GM12878 (cell line): ENCODE data around the gene MCRIP2. TPM values are rescaled to one million over a fixed set of nuclear protein-coding genes. Genes with fewer than 3 reads are reported as not detected.

Source experiments
- ATAC-seq: fragments of 200-7000 bp; cut with Tn5 transposase; 3 replicates; pipeline ENCODE4 v1.9.1; 2020; ENCODE audit warnings: mild to moderate bottlenecking, moderate library complexity
- BruUV-seq: library from RNA; stranded (reverse); fragments of 400-500 nt; replicated peaks from 2 replicates; lab custom pipeline; 2021; lab: Mats Ljungman, UMichigan
- CTCF ChIA-PET: fragments of 300-600 bp; sonication (Branson Sonifier 250); formaldehyde crosslinking; extraction: SDS; loops from one replicate; lab custom pipeline; 2021; ENCODE audit warnings: inconsistent platforms; lab: Yijun Ruan, JAX
- POLR2A ChIA-PET: fragments of 350-600 bp; formaldehyde crosslinking; extraction: SDS; loops from one replicate; lab custom pipeline; 2021; ENCODE audit warnings: inconsistent platforms; lab: Charles Lee
- RAD21 ChIA-PET: fragments of 300-600 bp; sonication (Branson Sonifier 250); formaldehyde crosslinking; loops from one replicate; lab custom pipeline; 2023; ENCODE audit warnings: antibody characterized with exemption; ENCODE audit not compliant: unreplicated experiment; lab: Charles Lee
- SMC1A ChIA-PET: fragments of 300-600 bp; sonication (Branson Sonifier 250); formaldehyde crosslinking; loops from one replicate; lab custom pipeline; 2023; ENCODE audit not compliant: unreplicated experiment, uncharacterized antibody; lab: Charles Lee
- DNase-seq: peaks from one replicate; pipeline ENCODE4 v3.0.0-alpha.2; 2011; ENCODE audit warnings: low read depth, low spot score
- FAIRE-seq: peaks from 3 replicates; lab custom pipeline; 2011; peaks lifted over from hg19 to GRCh38; lab: Jason Lieb, UNC
- H2AFZ ChIP-seq: 2 replicates; pipeline ENCODE4 v1.6.0; 2011; ENCODE audit warnings: low read depth, low read length, control low read depth; ENCODE audit not compliant: control insufficient read depth
- H3K27ac ChIP-seq: 2 replicates; pipeline ENCODE4 v1.5.1; 2011; ENCODE audit warnings: control low read depth; ENCODE audit not compliant: control insufficient read depth, insufficient read depth
- H3K27me3 ChIP-seq, 2 experiments: replicated peaks in 1 of 2; 2 replicates each; pipeline versions ENCODE4 v1.6.0 to v1.6.1; 2011; ENCODE audit warnings: low read length in 1 of 2; ENCODE audit not compliant: control insufficient read depth in 2 of 2, insufficient read depth in 2 of 2
- H3K36me3 ChIP-seq, 2 experiments: 2 replicates each; pipeline ENCODE4 v1.5.1; 2011; ENCODE audit warnings: low read length in 1 of 2; ENCODE audit not compliant: control insufficient read depth in 2 of 2, insufficient read depth in 2 of 2
- H3K4me1 ChIP-seq: 2 replicates; pipeline ENCODE4 v1.6.1; 2011; ENCODE audit warnings: mild to moderate bottlenecking, low read length, moderate library complexity, mixed read lengths; ENCODE audit not compliant: control insufficient read depth, insufficient read depth
- H3K4me2 ChIP-seq: 2 replicates; pipeline ENCODE4 v1.6.0; 2011; ENCODE audit warnings: control low read depth; ENCODE audit not compliant: control insufficient read depth, insufficient read depth
- H3K4me3 ChIP-seq: fragments of 200-600 bp; sonication (generic); 2 replicates; pipeline ENCODE4 v1.5.1; 2016
- H3K79me2 ChIP-seq: 2 replicates; pipeline ENCODE4 v1.6.0; 2011; ENCODE audit warnings: low read length; ENCODE audit not compliant: control insufficient read depth, insufficient read depth
- H3K9ac ChIP-seq: 2 replicates; pipeline ENCODE4 v1.8.0; 2011; ENCODE audit warnings: low read length, control low read depth, mixed read lengths; ENCODE audit not compliant: control insufficient read depth, insufficient read depth
- H3K9me3 ChIP-seq: replicated peaks from 3 replicates; pipeline ENCODE4 v1.5.1; 2011; ENCODE audit warnings: mild to moderate bottlenecking, low read length; ENCODE audit not compliant: control insufficient read depth, insufficient read depth
- H4K20me1 ChIP-seq: 2 replicates; pipeline ENCODE4 v1.6.0; 2011; ENCODE audit not compliant: control insufficient read depth, insufficient read depth
- ASH2L ChIP-seq: fragments of 300-600, 200-600 bp; sonication (generic); IDR thresholded peaks from 2 replicates; pipeline ENCODE4 v1.6.1; 2017; ENCODE audit warnings: low read depth, mild to moderate bottlenecking, borderline replicate concordance
- ATF2 ChIP-seq: IDR thresholded peaks from 2 replicates; pipeline ENCODE4 v1.6.1; 2012; ENCODE audit warnings: low read length, inconsistent platforms
- E2F4 ChIP-seq: IDR thresholded peaks from 2 replicates; pipeline ENCODE4 v1.6.1; 2012; ENCODE audit warnings: low read depth, low read length, improper control_type of control experiment
- EGR1 ChIP-seq, 2 experiments: IDR thresholded peaks; 1 replicate in 1 of 2; 2 replicates in 1 of 2; pipeline ENCODE4 v1.6.1; 2011 to 2012; ENCODE audit warnings: low read depth in 2 of 2, low read length in 2 of 2, borderline replicate concordance in 1 of 2, mild to moderate bottlenecking in 1 of 2, moderate library complexity in 1 of 2
- ELK1 ChIP-seq: IDR thresholded peaks from 2 replicates; pipeline ENCODE4 v1.6.1; 2012; ENCODE audit warnings: low read depth, low read length, improper control_type of control experiment
- ESRRA ChIP-seq: IDR thresholded peaks from 2 replicates; pipeline ENCODE4 v1.6.1; 2012; ENCODE audit warnings: mild to moderate bottlenecking, low read length, improper control_type of control experiment
- FOXK2 ChIP-seq: fragments of 450-650 bp; IDR thresholded peaks from 2 replicates; pipeline ENCODE4 v1.6.1; 2017; ENCODE audit warnings: mild to moderate bottlenecking, moderate library complexity
- HDAC2 ChIP-seq: fragments of 200-600 bp; sonication (generic); IDR thresholded peaks from 2 replicates; pipeline ENCODE4 v1.6.1; 2017
- IKZF2 ChIP-seq, 2 experiments: fragments of 450-650 bp; IDR thresholded peaks; 2 replicates each; pipeline ENCODE4 v1.6.1; 2017; ENCODE audit warnings: mild to moderate bottlenecking in 2 of 2, moderate library complexity in 2 of 2
- KDM1A ChIP-seq: fragments of 200-600 bp; sonication (generic); IDR thresholded peaks from 2 replicates; pipeline ENCODE4 v1.6.1; 2016; ENCODE audit warnings: borderline replicate concordance
- MTA2 ChIP-seq: fragments of 450-650 bp; IDR thresholded peaks from 2 replicates; pipeline ENCODE4 v1.6.1; 2016; ENCODE audit warnings: low read depth, mild to moderate bottlenecking, moderate library complexity
- NFIC ChIP-seq: IDR thresholded peaks from 2 replicates; pipeline ENCODE4 v1.6.1; 2012; ENCODE audit warnings: low read depth, mild to moderate bottlenecking, inconsistent platforms, low read length, moderate library complexity
- PAX8 ChIP-seq: fragments of 450-650 bp; IDR thresholded peaks from 2 replicates; pipeline ENCODE4 v1.6.1; 2017; ENCODE audit warnings: mild to moderate bottlenecking, moderate library complexity
- SREBF2 ChIP-seq: IDR thresholded peaks from 2 replicates; pipeline ENCODE4 v1.6.1; 2012; ENCODE audit warnings: mild to moderate bottlenecking, low read length
- WGBS: methylation state at CpG from one replicate; pipeline ENCODE4 v1.1.6; 2016; ENCODE audit warnings: low lambda C conversion rate; ENCODE audit not compliant: insufficient replicate concordance, insufficient coverage; ENCODE audit errors: missing lambda C conversion rate; 5-methylcytosine and 5-hydroxymethylcytosine counted together
- in situ Hi-C: fragments of 300-500 bp; cut with MboI; formaldehyde crosslinking; loops from 9 replicates; pipeline ENCODE4 v1.14.3; 2018; ENCODE audit warnings: mixed read lengths
- intact Hi-C: fragments of 100-400 bp; cut with micrococcal nuclease; formaldehyde crosslinking; loops from one replicate; pipeline ENCODE4 v1.14.2; 2022; ENCODE audit not compliant: unreplicated experiment
- polyA plus RNA-seq, 11 experiments: library from polyadenylated mRNA; depleted of rRNA in 4 of 11; unstranded in 6 of 11; stranded (reverse) in 5 of 11; fragments of >200 nt; fragmentation: Nextera tagmentation in 4 of 11; fragmentation: Illumina TruSeq in 1 of 11; extraction: Ambion mirVana in 4 of 11; extraction: Trizol in 1 of 11; gene quantifications; 1 replicate in 1 of 11; 2 replicates in 10 of 11; pipeline versions ENCODE4 v1.2.1 to v1.2.3, GENCODE V29; 2011 to 2016; ENCODE audit warnings: inconsistent platforms in 2 of 11, missing spikeins in 2 of 11, low read depth in 1 of 11
- total RNA-seq, 4 experiments: library from RNA; depleted of rRNA in 3 of 4; stranded (reverse); fragments of >200 nt in 3 of 4; fragmentation: Illumina TruSeq in 1 of 4; extraction: Trizol in 1 of 4; gene quantifications; 2 replicates each; pipeline versions ENCODE4 v1.2.1 to v1.2.3, GENCODE V29; 2013 to 2021
- TF ChIP-seq, protein P1 (sequence below): fragments of 450-650 bp; IDR thresholded peaks from 2 replicates; pipeline ENCODE4 v1.6.1; 2018; ENCODE audit warnings: mild to moderate bottlenecking, low read depth, moderate library complexity; ENCODE audit not compliant: partially characterized antibody
- TF ChIP-seq, protein P2 (sequence below): IDR thresholded peaks from 2 replicates; pipeline ENCODE4 v1.6.1; 2012; ENCODE audit warnings: low read depth, low read length, improper control_type of control experiment

Gene MCRIP2
- total and polyA plus RNA-seq, 10 of the 15 experiments (the other 5 are each of a cell fraction or from before 2014, with no cell fraction given): 0.19 to 93.1 (median 57.9) TPM

DNA sequence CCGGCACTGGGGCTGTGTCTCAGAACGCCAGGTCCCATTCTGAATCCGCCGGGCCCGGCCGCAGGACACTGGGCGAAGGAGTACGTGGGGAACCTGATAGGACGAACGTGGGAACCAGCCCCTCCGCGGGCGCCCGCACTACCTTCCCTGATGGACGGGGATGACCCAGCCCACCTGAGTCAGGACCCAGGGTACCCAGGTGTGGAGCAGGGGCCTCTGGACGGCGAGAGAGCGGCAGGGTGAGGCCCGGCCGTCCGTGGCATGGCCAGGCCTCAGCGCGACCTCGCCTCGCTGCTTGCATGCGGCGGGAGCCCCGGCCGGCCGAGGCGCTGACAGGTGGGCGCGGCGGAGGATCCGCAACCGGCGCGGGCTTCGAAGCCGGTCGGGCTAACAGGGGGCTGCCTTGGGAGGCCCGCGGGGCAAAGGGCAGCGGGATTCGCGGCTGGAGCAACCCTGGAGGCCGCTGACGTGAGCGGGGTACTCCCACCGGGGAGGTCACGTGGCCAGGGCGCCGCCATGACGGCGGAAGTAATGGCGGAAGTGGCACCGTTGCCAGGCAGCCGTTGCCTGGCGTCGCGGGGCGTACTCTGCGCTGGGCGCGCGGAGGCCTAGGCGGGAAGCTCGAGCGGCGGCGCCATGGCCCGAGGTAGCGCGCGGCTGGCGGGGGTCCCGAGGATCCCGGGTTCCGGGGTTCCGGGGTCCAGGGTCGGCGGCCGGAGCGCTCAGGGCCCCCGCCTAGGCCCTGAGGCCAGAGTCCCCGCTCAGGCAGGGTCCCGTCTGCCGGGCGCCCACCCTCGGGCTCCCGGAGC lies 7.4 kb downstream of the MCRIP2 start, which contains the start of gene WDR90 (continued):
- TF ChIP-seq, protein P1, sequence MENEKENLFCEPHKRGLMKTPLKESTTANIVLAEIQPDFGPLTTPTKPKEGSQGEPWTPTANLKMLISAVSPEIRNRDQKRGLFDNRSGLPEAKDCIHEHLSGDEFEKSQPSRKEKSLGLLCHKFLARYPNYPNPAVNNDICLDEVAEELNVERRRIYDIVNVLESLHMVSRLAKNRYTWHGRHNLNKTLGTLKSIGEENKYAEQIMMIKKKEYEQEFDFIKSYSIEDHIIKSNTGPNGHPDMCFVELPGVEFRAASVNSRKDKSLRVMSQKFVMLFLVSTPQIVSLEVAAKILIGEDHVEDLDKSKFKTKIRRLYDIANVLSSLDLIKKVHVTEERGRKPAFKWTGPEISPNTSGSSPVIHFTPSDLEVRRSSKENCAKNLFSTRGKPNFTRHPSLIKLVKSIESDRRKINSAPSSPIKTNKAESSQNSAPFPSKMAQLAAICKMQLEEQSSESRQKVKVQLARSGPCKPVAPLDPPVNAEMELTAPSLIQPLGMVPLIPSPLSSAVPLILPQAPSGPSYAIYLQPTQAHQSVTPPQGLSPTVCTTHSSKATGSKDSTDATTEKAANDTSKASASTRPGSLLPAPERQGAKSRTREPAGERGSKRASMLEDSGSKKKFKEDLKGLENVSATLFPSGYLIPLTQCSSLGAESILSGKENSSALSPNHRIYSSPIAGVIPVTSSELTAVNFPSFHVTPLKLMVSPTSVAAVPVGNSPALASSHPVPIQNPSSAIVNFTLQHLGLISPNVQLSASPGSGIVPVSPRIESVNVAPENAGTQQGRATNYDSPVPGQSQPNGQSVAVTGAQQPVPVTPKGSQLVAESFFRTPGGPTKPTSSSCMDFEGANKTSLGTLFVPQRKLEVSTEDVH: no peak
- TF ChIP-seq ASH2L: no peak
- no peak for TF ChIP-seq KDM1A
- TF ChIP-seq EGR1 (IDR thresholded peaks at IDR 0.05; ENCODE audit: borderline replicate concordance in 1 of 2, low read depth in 2 of 2, low read length in 2 of 2): no peak

DNA sequence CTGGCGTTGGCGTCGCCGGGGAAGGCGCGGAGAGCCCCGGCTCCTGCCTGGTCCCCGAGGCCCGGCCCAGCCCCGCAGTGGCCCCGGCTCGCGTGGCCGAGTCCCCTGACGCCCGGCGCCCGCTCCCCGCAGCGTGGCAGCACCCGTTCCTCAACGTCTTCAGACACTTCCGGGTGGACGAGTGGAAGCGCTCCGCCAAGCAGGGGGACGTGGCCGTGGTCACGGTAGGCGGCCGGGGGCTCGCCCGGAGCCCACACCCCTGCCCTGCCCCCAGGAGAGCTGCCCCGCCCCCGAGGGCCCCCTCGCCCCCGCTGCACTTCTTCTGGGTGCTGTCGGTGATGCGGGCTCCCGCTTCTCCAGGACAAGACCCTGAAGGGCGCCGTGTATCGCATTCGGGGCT lies 8.0 kb downstream of the MCRIP2 start:
- peak overlapping the region; percentile 92 for H3K4me2 ChIP-seq
- DNase-seq (no peak), ATAC-seq (peak; percentile 22), FAIRE-seq (no peak)
- H3K4me3 ChIP-seq: peak overlapping the region; percentile 70
- no peaks in the 10 kb centered on the region for H3K9me3 ChIP-seq
- ChIA-PET POLR2A (interaction anchor here (1.0 to 1.2 kb wide), 2 partner anchors 13 to 19 kb away, joined by 3 to 4 read pairs; partner anchors contain the start of genes METTL26 and RHOT2), SMC1A (no interaction called here), RAD21 (interaction anchor here (3.4 kb wide), 1 partner anchor 13 kb away, joined by 13 read pairs; the partner anchor contains the start of gene METTL26), CTCF (interaction anchor here (2.4 to 3.1 kb wide), 2 partner anchors 13 to 18 kb away, joined by 11 read pairs; partner anchors contain the start of genes METTL26 and RHOT2)
- H3K9ac ChIP-seq: peak overlapping the region; percentile 92
- H3K27ac ChIP-seq: peak overlapping the region; percentile 80
- intact Hi-C loops (no loop called here), in situ Hi-C loops (no loop called here)
- H3K27me3 ChIP-seq: no peaks in the 10 kb centered on the region
- H2AFZ ChIP-seq: peak overlapping the region; percentile 76
- H3K36me3 ChIP-seq: peaks cover 0 to 3% of the 10 kb centered on the region in 2 experiments; a peak in 2 of 4 replicates
- no peaks in the 10 kb centered on the region for H4K20me1 ChIP-seq
- 3% methylated on average over 19 of the region's 44 CpGs for WGBS
- peaks cover 9% of the 10 kb centered on the region for H3K4me1 ChIP-seq
- BruUV-seq: no TSS peak
- peaks cover 19% of the 10 kb centered on the region for H3K79me2 ChIP-seq
- TF ChIP-seq, protein P2, sequence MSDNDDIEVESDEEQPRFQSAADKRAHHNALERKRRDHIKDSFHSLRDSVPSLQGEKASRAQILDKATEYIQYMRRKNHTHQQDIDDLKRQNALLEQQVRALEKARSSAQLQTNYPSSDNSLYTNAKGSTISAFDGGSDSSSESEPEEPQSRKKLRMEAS: no peak
- TF ChIP-seq FOXK2 (no peak), ATF2 (no peak), ELK1 (no peak), HDAC2 (no peak), SREBF2 (no peak), E2F4 (no peak), NFIC (no peak), MTA2 (no peak), IKZF2 (IDR thresholded peaks at IDR 0.05) (no peak), PAX8 (no peak), ESRRA (no peak)
